CD4-positive, alpha-beta T cell treated with Interleukin-4 for 4 hours (primary cell): ENCODE data around the gene BAZ1A.
A peak's percentile ranks its signal among the peaks of the same experiment; 100 is the strongest.

Source experiments
- DNase-seq: peaks from one replicate; pipeline ENCODE4 v3.0.0-alpha.2; 2020

Gene BAZ1A

DNA sequence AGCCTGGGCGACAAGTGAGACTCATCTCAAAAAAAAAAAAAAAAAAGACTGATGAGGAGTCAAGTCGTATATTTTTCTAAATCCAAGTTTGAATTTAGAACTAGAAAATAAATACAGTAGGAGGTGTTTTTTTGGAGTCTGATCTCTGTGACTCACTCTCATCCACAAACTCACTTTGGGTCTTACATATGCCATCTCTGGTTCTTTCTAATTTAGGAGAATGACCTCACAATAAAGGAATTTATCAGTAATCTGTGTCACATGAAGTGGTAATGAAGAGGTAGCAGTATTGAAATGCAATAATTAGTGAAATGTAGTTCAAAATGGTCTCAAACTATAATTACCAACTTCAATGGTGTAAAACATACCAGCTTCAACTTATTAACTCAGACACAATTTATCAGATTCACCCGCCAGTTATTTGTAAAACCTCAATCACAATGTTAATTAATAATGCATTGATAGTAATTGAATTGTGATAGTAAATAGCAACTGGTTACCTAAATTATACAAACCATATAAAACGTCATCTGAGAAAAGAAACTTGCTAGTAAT lies 156.3 kb downstream of the BAZ1A start:
- DNase-seq: no peak

DNA sequence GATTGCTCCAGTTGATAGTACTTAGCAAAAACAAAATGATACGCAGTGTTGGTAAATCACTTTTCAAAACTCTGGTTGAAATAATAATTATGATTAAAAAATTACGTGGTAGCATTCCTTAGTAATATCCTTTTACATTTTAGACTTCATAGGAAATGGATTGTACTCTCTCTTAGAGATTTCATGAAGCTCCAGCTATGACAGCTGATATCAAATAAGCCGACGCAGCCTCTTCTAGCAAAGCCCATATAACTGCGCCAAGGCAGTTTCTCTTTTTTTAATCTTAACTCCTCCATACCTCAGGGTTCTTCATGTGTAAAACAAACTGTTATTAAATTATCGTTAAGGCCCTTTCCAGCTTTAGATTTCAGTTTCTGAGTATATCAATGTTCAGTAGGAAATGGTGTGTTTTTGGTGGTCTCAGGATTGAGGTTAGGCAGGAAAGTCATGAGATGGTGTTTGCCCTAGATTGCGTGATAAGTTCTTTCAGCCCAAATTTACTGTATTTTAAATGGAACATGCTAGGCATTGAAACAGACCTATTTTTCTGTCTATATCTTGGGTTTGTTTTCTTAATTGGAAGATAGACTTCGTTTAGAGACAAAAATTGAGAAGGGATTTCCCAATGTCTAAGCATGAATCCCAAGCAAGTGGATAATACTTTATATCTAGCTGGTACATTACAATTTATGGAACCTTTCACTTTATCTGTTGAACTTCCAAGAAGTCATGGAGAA lies 159.9 kb downstream of the BAZ1A start:
- DNase-seq: no peak

DNA sequence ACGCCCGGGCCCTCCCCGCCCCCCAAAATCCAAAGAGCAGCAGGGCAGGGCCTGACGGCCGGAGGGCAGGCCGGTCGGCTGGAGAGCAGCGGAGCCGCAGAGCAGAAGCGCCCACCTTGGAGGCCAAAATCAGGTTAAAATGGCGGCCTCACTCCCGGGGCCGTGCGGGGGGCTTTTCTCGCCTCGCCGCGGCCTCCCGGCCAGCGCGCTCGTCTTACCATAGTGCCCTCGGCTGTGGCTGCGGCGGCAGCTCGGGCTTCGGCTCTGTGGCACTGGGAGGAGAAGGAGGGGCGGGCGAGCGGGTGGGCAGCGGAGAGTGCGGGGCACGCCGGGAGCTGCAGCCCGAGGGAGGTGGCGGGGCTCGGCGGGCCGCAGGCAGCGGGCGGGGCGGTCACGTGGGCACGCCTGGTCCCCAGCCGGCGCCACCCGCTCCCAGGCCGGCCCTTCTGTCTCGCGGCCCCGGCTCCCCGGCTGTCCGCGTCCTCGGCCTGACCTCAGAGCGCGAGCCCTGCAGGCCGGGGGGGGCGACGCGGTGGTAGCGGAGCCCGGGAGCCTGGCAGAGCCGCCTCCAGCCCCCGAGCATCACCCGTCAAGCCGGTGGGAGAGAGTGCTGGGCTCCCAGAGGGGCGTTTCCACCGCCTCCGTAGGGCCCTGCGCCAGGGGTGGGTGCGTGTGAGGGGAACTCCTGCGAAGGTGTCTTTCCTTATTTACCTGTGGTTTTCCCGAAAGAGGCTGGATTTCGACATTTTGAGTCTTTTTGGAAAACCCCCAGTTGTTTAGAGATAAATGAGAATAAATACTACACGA lies 160.6 kb downstream of the BAZ1A start, which contains the start of gene CFL2:
Gene CFL2, minus strand, starts transcription at position 274 of the 807 bp plus-strand sequence. Its CDS starts 53 bp downstream, at position 221.
- DNase-seq: peak; percentile 70

DNA sequence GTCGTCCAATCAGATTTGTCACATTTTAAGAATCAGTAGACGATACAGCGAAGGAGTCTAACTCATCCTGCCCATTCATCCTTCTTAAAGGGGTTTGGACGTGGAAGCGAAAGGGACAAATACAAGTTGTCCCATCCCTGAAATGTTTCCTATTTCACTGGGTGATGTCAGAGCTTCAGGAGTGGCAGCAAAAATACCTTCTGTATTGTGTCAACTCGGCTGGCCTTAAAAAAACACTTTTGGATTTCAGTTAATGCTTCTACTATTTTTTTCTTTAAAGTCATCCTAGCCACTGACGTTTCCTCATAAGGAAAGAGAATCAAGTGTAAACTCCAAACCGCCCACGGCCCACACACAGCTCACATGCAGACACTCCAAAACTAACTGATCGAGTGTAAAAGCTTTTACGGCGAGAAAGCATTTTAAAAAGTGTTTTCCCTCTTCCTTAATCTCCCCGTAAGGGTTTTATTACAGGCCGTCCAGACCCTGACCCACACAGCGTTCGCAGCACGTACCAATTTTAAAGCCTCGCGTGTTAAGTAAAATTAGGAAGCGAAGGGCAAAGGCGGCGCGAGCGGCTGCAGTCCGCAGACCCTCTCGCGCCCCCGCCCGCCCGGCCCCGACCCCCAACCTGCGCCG lies 161.4 kb downstream of the BAZ1A start:
- DNase-seq: peak; percentile 17

DNA sequence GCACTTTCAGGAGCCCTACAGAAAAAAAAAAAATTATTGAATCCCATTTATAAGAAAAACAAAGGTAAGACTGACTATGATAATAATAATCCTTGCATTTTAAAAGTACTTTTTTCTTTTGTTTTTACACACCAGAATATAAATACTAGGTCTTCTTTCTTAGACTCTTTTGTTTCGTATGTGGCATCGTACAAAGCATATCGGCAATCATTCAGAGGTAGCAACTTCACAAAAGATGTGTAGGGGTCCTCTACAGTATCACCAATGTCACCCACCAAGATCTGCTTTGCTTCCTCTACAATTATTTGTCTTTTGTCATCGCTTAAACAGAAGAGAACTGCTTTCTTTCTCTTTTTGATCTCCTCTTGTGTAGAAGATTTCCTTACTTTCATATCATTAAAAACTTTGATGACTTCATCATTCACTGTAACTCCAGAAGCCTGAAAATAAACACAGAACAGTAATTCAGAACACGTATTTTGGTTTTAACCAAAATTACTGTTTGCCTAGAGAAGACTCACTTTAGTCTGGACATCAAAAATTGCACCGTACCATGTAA lies 162.0 kb downstream of the BAZ1A start:
- DNase-seq: peak; percentile 15

DNA sequence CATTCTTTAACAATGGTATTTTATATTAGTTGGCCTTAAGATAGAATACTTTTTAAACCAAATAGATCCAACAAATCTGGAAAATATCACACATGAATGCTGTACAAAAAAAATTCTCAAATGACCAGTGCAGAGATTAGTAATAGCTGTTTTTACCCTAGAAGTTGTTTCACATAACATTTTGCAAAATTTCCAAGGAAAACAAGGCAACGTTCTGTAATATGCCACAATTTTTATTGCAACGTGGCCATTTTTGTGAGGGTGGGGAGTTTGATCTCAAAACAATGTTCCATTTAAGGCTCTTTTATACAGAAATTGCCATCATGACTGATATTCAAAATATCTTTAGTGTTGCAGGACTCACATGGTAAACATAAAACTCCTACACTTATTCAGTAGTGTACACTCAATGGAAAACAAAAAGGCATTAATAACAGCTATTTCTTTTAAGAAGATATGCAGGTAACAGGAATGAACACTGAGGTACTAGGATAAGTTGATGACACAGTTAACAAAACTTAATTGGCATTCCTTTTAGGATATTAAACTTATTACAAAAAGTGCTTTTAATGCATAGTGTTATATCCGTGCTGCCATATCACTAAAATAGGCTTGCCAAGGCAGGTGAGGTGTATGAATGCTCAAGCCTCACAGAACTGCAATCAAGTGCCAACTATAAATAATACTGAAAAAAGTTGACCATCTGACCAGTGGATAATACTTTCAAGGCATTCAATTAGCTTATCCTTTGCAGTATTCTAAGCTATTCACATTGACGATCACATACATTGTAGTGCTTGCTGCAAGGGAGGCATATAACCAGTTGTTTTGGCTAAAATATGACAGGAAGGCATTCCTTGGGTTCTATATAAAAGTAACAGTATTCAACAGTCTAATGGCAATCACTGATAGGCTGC lies 163.1 kb downstream of the BAZ1A start:
- no peak for DNase-seq

DNA sequence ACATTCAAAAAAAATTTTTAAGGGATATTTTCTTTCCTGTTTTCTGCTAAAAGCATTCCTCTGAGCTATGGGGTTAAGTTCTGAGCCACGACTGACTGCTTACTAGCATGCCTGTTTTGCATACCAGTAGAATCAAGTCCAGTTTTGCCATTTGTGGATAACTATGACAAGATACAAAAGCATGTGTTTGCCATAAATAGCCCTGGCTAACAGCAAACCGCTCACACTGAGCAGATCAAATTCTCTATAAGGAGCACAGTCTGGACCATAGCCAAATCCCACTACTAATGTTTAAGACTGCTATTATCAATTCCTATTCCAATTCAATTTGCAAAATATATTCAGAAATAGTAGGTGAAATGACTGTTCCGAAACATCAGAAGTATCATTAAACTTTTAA lies 164.0 kb downstream of the BAZ1A start:
- DNase-seq: no peak

DNA sequence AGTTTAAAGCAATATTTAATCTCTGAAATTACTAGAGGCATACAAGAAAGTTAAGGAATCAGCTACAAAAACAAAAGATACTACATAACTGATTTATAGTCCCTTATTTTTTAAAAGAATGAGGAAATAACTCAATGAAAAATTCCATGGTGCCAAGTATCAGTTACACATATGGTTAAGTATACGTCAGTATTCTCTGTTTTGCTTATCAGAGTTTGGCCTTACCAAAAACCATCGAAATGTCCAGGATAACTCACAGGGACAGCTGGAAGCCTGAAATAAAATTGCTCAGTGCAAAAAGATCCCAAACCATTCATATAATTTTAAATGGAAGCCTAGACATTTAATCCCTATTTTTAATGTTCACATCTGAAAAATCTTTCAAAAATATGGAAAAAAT lies 164.4 kb downstream of the BAZ1A start:
- no peak for DNase-seq

DNA sequence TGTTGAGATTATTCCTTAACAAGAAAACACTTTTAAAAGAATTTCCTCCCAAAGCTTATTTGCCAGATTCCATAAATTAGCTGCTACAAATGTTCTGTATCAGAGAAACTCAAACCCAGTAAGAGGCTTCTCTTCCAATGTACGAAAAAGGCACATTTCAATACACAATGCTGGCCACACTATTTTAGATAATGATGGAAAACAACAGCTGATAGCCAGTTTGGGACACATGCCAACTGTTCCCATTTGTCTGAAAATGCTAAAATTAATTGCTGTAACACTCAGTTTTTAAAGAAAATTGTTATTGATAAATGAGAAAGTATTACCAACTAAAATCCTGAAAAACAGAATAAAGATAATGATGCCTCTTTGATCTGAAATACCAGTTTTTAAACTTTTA lies 165.2 kb downstream of the BAZ1A start:
- no peak for DNase-seq

DNA sequence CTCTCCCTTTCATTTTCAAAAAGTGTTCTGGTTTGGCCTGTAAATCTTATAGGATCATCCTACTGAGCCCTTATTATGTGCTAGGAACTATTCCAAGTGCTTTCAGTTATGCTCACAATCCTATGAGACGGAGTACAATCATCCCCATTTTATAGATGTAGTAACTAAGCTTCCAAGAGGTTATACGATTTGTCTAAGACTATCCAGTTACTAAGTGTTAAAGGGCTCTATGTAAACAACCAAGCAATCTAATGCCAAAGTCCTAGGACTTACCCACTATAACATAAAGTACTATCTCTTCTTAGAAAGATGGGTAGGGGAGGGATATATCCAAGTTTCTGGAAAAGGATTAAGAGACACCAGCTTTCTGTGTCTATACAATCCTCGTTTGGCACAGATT lies 167.4 kb downstream of the BAZ1A start:
- no peak for DNase-seq
